NT2/D1 (cell line): ENCODE results near the gene DNM3.

Source experiments
- DNase-seq: peaks from one replicate; pipeline ENCODE4 v3.0.0-alpha.2; 2011; ENCODE audit warnings: low read depth, low spot score
- H3K27me3 ChIP-seq: 2 replicates; pipeline ENCODE4 v1.6.0; 2011; ENCODE audit warnings: mild to moderate bottlenecking; ENCODE audit not compliant: insufficient read length, insufficient read depth
- H3K36me3 ChIP-seq: 2 replicates; pipeline ENCODE4 v1.6.1; 2011; ENCODE audit warnings: mild to moderate bottlenecking, low read length, mixed read lengths; ENCODE audit not compliant: insufficient read depth, insufficient read length
- H3K4me1 ChIP-seq: 2 replicates; pipeline ENCODE4 v1.5.1; 2011; ENCODE audit not compliant: insufficient read depth, insufficient read length
- H3K4me3 ChIP-seq: 2 replicates; pipeline ENCODE4 v1.5.1; 2011; ENCODE audit warnings: low read depth; ENCODE audit not compliant: insufficient read length
- H3K9ac ChIP-seq: 2 replicates; pipeline ENCODE4 v1.6.0; 2011; ENCODE audit warnings: low read depth; ENCODE audit not compliant: insufficient read length
- H3K9me3 ChIP-seq: 2 replicates; pipeline ENCODE4 v1.5.1; 2011; ENCODE audit warnings: mild to moderate bottlenecking, low read length; ENCODE audit not compliant: insufficient read depth
- SUZ12 ChIP-seq: IDR thresholded peaks from 2 replicates; pipeline ENCODE4 v1.6.1; 2011; ENCODE audit not compliant: insufficient read length, insufficient read depth; ENCODE audit errors: extremely low read depth
- YY1 ChIP-seq: IDR thresholded peaks from 2 replicates; pipeline ENCODE4 v1.6.1; 2011; ENCODE audit not compliant: insufficient read length, insufficient read depth
- ZNF274 ChIP-seq: IDR thresholded peaks from 2 replicates; pipeline ENCODE4 v1.6.1; 2011; ENCODE audit warnings: mild to moderate bottlenecking, low read depth, low read length

DNM3 gene

GRCh38 chr1:172398193-172398592 is 556.9 kb downstream of the DNM3 start:
- Histone ChIP-seq H3K4me1 (no peaks in the 10 kb centered on the region), H3K9ac (no peak overlapping the region), H3K4me3 (no peak overlapping the region), H3K9me3 (no peaks in the 10 kb centered on the region), H3K27me3 (no peaks in the 10 kb centered on the region), H3K36me3 (no peaks in the 10 kb centered on the region)
- DNase-seq = no peak
- no peak for TF ChIP-seq YY1

- H3K9ac ChIP-seq = no peak overlapping the region
- H3K4me3 ChIP-seq = no peak overlapping the region
- no peaks in the 10 kb centered on the region for H3K4me1 ChIP-seq
- no peaks in the 10 kb centered on the region for H3K27me3 ChIP-seq
- TF ChIP-seq SUZ12 (no peak), YY1 (no peak), ZNF274 (no peak)
- no peaks in the 10 kb centered on the region for H3K9me3 ChIP-seq
- no peak for DNase-seq
- H3K36me3 ChIP-seq = no peaks in the 10 kb centered on the region
Observed at GRCh38 chr1:172398970-172399755, 557.9 kb downstream of the DNM3 start.

- H3K9ac ChIP-seq = no peak overlapping the region
- no peaks in the 10 kb centered on the region for H3K9me3 ChIP-seq
- H3K27me3 ChIP-seq = no peaks in the 10 kb centered on the region
- H3K4me1 ChIP-seq = no peaks in the 10 kb centered on the region
- H3K36me3 ChIP-seq = no peaks in the 10 kb centered on the region
- TF ChIP-seq ZNF274 (no peak), YY1 (no peak), SUZ12 (no peak)
- no peak overlapping the region for H3K4me3 ChIP-seq
- no peak for DNase-seq
Observed at GRCh38 chr1:172399756-172400721, 558.7 kb downstream of the DNM3 start.

GRCh38 chr1:172400722-172401105 is 559.4 kb downstream of the DNM3 start:
- Histone ChIP-seq H3K36me3 (no peaks in the 10 kb centered on the region), H3K4me1 (no peaks in the 10 kb centered on the region), H3K9me3 (no peaks in the 10 kb centered on the region), H3K9ac (no peak overlapping the region), H3K27me3 (no peaks in the 10 kb centered on the region), H3K4me3 (no peak overlapping the region)
- DNase-seq = no peak
- TF ChIP-seq SUZ12 = no peak
- TF ChIP-seq YY1 = no peak
- TF ChIP-seq ZNF274 = no peak

- no peaks in the 10 kb centered on the region for H3K36me3 ChIP-seq
- DNase-seq = no peak
- H3K9ac ChIP-seq = no peak overlapping the region
- H3K4me3 ChIP-seq = no peak overlapping the region
- H3K9me3 ChIP-seq = no peaks in the 10 kb centered on the region
- no peak for TF ChIP-seq SUZ12
- H3K27me3 ChIP-seq = no peaks in the 10 kb centered on the region
- H3K4me1 ChIP-seq = no peaks in the 10 kb centered on the region
Observed at GRCh38 chr1:172401477-172401876, 560.2 kb downstream of the DNM3 start.

- Histone ChIP-seq H3K9ac (no peak overlapping the region), H3K9me3 (no peaks in the 10 kb centered on the region), H3K36me3 (no peaks in the 10 kb centered on the region), H3K27me3 (no peaks in the 10 kb centered on the region), H3K4me1 (no peaks in the 10 kb centered on the region), H3K4me3 (no peak overlapping the region)
- TF ChIP-seq SUZ12 (no peak), ZNF274 (no peak), YY1 (no peak)
- DNase-seq = no peak
Observed at GRCh38 chr1:172401892-172402291, 560.6 kb downstream of the DNM3 start.

- no peaks in the 10 kb centered on the region for H3K4me1 ChIP-seq
- DNase-seq = no peak
- no peaks in the 10 kb centered on the region for H3K27me3 ChIP-seq
- no peak overlapping the region for H3K9ac ChIP-seq
- H3K9me3 ChIP-seq = no peaks in the 10 kb centered on the region
- TF ChIP-seq YY1 (no peak), SUZ12 (no peak), ZNF274 (no peak)
- H3K4me3 ChIP-seq = no peak overlapping the region
- no peaks in the 10 kb centered on the region for H3K36me3 ChIP-seq
Observed at GRCh38 chr1:172402878-172403569, 561.7 kb downstream of the DNM3 start.
